Ovary (tissue), 9 donors: ENCODE results near the gene CDIPT. TPM values are rescaled to one million over a fixed set of nuclear protein-coding genes. Genes with fewer than 3 reads are reported as not detected.

Experiments used
- DNase-seq, 5 donors: peaks; one replicate each; pipeline ENCODE4 v3.0.0-alpha.2; 2019 to 2020
- H3K27ac ChIP-seq, 2 donors: fragments of 200-600 bp; one replicate each; pipeline versions ENCODE4 v1.5.1 to v1.8.0; 2019 to 2022
- H3K27me3 ChIP-seq: fragments of 200-600 bp; one replicate; pipeline ENCODE4 v1.8.0; 2022
- H3K36me3 ChIP-seq: fragments of 200-600 bp; sonication (generic); one replicate; pipeline ENCODE4 v1.5.1; 2019
- H3K4me1 ChIP-seq: one replicate; pipeline ENCODE4 v1.8.1; 2013; ENCODE audit warnings: mild to moderate bottlenecking, moderate library complexity; ENCODE audit not compliant: insufficient read depth
- H3K4me3 ChIP-seq: fragments of 200-600 bp; sonication (generic); one replicate; pipeline ENCODE4 v1.5.1; 2017
- H3K9me3 ChIP-seq, 2 donors: fragments of 200-600 bp in 1 of 2; sonication (generic) in 1 of 2; one replicate each; pipeline versions ENCODE4 v1.5.1 to v1.8.1; 2013 to 2019; ENCODE audit warnings: mild to moderate bottlenecking in 1 of 2, moderate library complexity in 1 of 2
- CTCF ChIP-seq, 3 donors: fragments of 450-650 bp in 2 of 3; fragments of 200-600 bp in 1 of 3; IDR thresholded peaks; one replicate each; pipeline versions ENCODE4 v1.5.1 to v1.8.0; 2016 to 2022; ENCODE audit warnings: antibody characterized with exemption in 3 of 3, mild to moderate bottlenecking in 1 of 3
- EP300 ChIP-seq: sonication (generic); formaldehyde crosslinking; IDR thresholded peaks from one replicate; pipeline ENCODE4 v1.6.1; 2017; ENCODE audit warnings: antibody characterized with exemption
- POLR2A ChIP-seq: fragments of 450-650 bp; IDR thresholded peaks from one replicate; pipeline ENCODE4 v1.6.1; 2017; ENCODE audit warnings: antibody characterized with exemption, mild to moderate bottlenecking, moderate library complexity
- WGBS, 3 donors: extraction: QIAGEN DNeasy Blood & Tissue Kit in 1 of 3; methylation state at CpG; one replicate each; pipeline versions ENCODE4 v1.1.5 to v1.1.7; 2013 to 2017; 5-methylcytosine and 5-hydroxymethylcytosine counted together
- intact Hi-C, 4 donors: fragments of 100-400 bp; cut with DNase I; formaldehyde crosslinking; loops; one replicate each; pipeline versions ENCODE4 v1.11.0 to v1.15.1; 2022 to 2023
- polyA plus RNA-seq, 2 donors: library from polyadenylated mRNA; stranded (reverse); fragments of 200-250 nt in 1 of 2; fragments of 350-450 nt in 1 of 2; fragmentation: Illumina TruSeq in 1 of 2; extraction: RNeasy Lipid Tissue Mini Kit (QIAGEN cat#74804) in 1 of 2; gene quantifications; one replicate each; pipeline ENCODE4 v1.2.3, GENCODE V29; 2013 to 2014
- total RNA-seq, 7 donors: library from RNA; depleted of rRNA in 2 of 7; stranded (reverse); fragments of >200 nt in 2 of 7; fragmentation: NEBNext Ultra II Directional in 3 of 7; extraction: Animal tissue kit (Norgen Biotek cat#: 25700) in 3 of 7; gene quantifications; one replicate each; pipeline versions ENCODE4 v1.1.0 to v1.2.4, GENCODE V29; 2016 to 2023
- donor health status: DM: no; HTN: no; CAD: no; lungs with moderate emphysema.
- donor health status: DM: no; HTN: no; CAD: no.
- donor health status: Bipolar disorder and iron deficiency.
- donor health status: DM: yes; HTN: yes; CAD: no.
- donor health status: DM: no; HTN: no; CAD: no.
- donor health status: DM: yes; HTN: yes; CAD: no.

The CDIPT gene
- total and polyA plus RNA-seq, 9 donors, result 47.6 to 145 (median 110) TPM

- Histone ChIP-seq H3K4me1 (no peaks in the 10 kb centered on the region), H3K27ac (no peak overlapping the region), H3K36me3 (no peaks in the 10 kb centered on the region), H3K9me3 (no peaks in the 10 kb centered on the region), H3K27me3 (no peaks in the 10 kb centered on the region), H3K4me3 (no peak overlapping the region)
- intact Hi-C loops, result loop anchor here in 1 of 4 donors (10.0 kb wide), 1 partner anchor 131 kb away; the partner anchor contains the start of gene DOC2A
- DNase-seq, result no peak
- WGBS, 3 donors, result 58 to 88% (median 82%) methylated on average over 6 of the region's 6 CpGs
- TF ChIP-seq EP300, result no peak
- no peak for TF ChIP-seq CTCF (IDR thresholded peaks at IDR 0.05)
- TF ChIP-seq POLR2A, result no peak
Observed at GRCh38 chr16:29883987-29884386, 21.0 kb upstream of the CDIPT start.

- H3K36me3 ChIP-seq, result no peaks in the 10 kb centered on the region
- WGBS, 3 donors, result 85 to 92% (median 91%) methylated on average over 3 of the region's 3 CpGs
- no peaks in the 10 kb centered on the region for H3K9me3 ChIP-seq
- intact Hi-C loops, result loop anchor here in 1 of 4 donors (10.0 kb wide), 1 partner anchor 134 kb away; the partner anchor contains the start of gene DOC2A
- TF ChIP-seq EP300, result no peak
- no peak for TF ChIP-seq CTCF (IDR thresholded peaks at IDR 0.05)
- TF ChIP-seq POLR2A, result no peak
- DNase-seq, result no peak
- no peaks in the 10 kb centered on the region for H3K27me3 ChIP-seq
- no peak overlapping the region for H3K27ac ChIP-seq
- no peak overlapping the region for H3K4me3 ChIP-seq
- H3K4me1 ChIP-seq, result no peaks in the 10 kb centered on the region
Observed at GRCh38 chr16:29881050-29881449, 18.0 kb upstream of the CDIPT start.

GRCh38 chr16:29878172-29878571 lies 15.1 kb upstream of the CDIPT start:
- 93 to 94% (median 93%) methylated on average over 14 of the region's 14 CpGs for WGBS, 3 donors

GRCh38 chr16:29877266-29877961 lies 14.4 kb upstream of the CDIPT start:
- H3K27me3 ChIP-seq, result no peaks in the 10 kb centered on the region

More at GRCh38 chr16:29878172-29878571, 15.1 kb upstream of the CDIPT start:
- Histone ChIP-seq H3K9me3 (no peaks in the 10 kb centered on the region), H3K4me1 (no peaks in the 10 kb centered on the region), H3K36me3 (no peaks in the 10 kb centered on the region), H3K4me3 (no peak overlapping the region), H3K27ac (no peak overlapping the region), H3K27me3 (no peaks in the 10 kb centered on the region)
- intact Hi-C loops, result no loop called here
- DNase-seq, result no peak
- TF ChIP-seq EP300, result no peak
- no peak for TF ChIP-seq CTCF (IDR thresholded peaks at IDR 0.05)
- no peak for TF ChIP-seq POLR2A

More at GRCh38 chr16:29877266-29877961, 14.4 kb upstream of the CDIPT start:
- Histone ChIP-seq H3K27ac (no peak overlapping the region), H3K4me3 (no peak overlapping the region), H3K4me1 (no peaks in the 10 kb centered on the region), H3K36me3 (no peaks in the 10 kb centered on the region), H3K9me3 (no peaks in the 10 kb centered on the region)
- DNase-seq, result no peak
- 41 to 50% (median 43%) methylated on average over 28 of the region's 28 CpGs for WGBS, 3 donors
- TF ChIP-seq POLR2A (no peak), CTCF (IDR thresholded peaks at IDR 0.05) (no peak), EP300 (no peak)
- intact Hi-C loops, result no loop called here
